HCT116 (cell line): ENCODE measurements around the gene ASS1.

ENCODE experiments used
- CTCF ChIP-seq, 3 experiments: fragments of 200-600 bp in 1 of 3; sonication (generic) in 1 of 3; IDR thresholded peaks in 2 of 3; conservative IDR thresholded peaks in 1 of 3; 2 replicates each; pipeline ENCODE4 v1.5.1; 2012 to 2017; ENCODE audit warnings: low read depth in 2 of 3, low read length in 2 of 3, antibody characterized with exemption in 1 of 3, borderline replicate concordance in 1 of 3, control low read depth in 1 of 3, mild to moderate bottlenecking in 1 of 3, mixed read lengths in 1 of 3, mixed run types in 1 of 3, moderate library complexity in 1 of 3; ENCODE audit not compliant: insufficient read depth in 1 of 3
- EZH2 ChIP-seq: fragments of 200-600 bp; sonication (generic); IDR thresholded peaks from 2 replicates; pipeline ENCODE4 v1.6.1; 2017; ENCODE audit warnings: antibody characterized with exemption, mixed run types
- EZH2phosphoT487 ChIP-seq: fragments of 200-600 bp; IDR thresholded peaks from 2 replicates; pipeline ENCODE4 v1.6.1; 2018; ENCODE audit warnings: antibody characterized with exemption, borderline replicate concordance
- MAX ChIP-seq: IDR thresholded peaks from 2 replicates; pipeline ENCODE4 v1.6.1; 2012
- POLR2A ChIP-seq: IDR thresholded peaks from 2 replicates; pipeline ENCODE4 v1.7.0; 2011; ENCODE audit warnings: borderline replicate concordance; ENCODE audit not compliant: insufficient read depth, insufficient read length; ENCODE audit errors: extremely low read depth
- POLR2AphosphoS5 ChIP-seq: IDR thresholded peaks from 2 replicates; pipeline ENCODE4 v1.6.1; 2011; ENCODE audit warnings: mild to moderate bottlenecking, low read depth, low read length, moderate library complexity

GRCh38 chr9:130422546-130422945, 22.2 kb upstream of the ASS1 start:
- TF ChIP-seq POLR2A = no peak
- TF ChIP-seq POLR2AphosphoS5 = no peak
- TF ChIP-seq EZH2 = no peak
- no peak for TF ChIP-seq CTCF (IDR thresholded peaks at IDR 0.05 in 2 of 3, conservative IDR thresholded peaks at IDR 0.05 in 1 of 3; ENCODE audit: borderline replicate concordance in 1 of 3, insufficient read depth in 1 of 3, low read depth in 2 of 3, low read length in 2 of 3)
- no peak for TF ChIP-seq MAX
- TF ChIP-seq EZH2phosphoT487 = no peak
